ENCODE data around the gene KHSRP.
"Not testable (repeated sequence)": the region's sequence is repeated elsewhere in the genome, so short reads cannot be mapped to it uniquely, and the experiment has no call there.

The KHSRP gene

DNA sequence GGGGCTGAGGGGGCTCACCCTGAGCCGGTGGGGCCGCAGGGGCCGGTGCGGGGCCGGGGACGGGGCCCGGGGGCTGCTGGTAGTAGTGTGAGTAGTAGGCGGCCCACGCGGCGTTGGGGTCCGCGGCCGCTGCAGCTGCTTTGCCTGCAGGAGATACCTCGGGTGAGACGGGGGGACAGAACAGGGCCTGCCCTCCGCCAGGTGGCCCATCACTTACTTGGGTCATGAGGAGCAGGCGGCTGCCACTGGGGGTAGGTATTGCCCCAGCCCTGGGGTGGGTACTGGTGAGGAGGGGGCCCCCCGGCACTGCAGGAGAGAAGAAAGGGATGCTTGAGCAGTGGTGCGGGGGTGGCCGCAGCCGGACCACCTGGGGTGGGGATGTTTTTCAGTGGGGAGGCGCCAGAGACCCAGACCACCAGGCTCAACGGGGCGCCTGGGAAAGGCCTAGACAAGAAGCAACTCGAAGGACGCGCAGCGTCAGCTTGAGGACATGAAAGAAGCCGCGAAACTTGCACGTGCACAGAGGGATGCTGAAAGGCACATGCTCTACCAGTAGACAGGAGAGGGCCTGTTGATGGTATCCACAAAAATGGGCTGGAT lies 8.9 kb downstream of the KHSRP start:
- DNase-seq, result no peak

DNA sequence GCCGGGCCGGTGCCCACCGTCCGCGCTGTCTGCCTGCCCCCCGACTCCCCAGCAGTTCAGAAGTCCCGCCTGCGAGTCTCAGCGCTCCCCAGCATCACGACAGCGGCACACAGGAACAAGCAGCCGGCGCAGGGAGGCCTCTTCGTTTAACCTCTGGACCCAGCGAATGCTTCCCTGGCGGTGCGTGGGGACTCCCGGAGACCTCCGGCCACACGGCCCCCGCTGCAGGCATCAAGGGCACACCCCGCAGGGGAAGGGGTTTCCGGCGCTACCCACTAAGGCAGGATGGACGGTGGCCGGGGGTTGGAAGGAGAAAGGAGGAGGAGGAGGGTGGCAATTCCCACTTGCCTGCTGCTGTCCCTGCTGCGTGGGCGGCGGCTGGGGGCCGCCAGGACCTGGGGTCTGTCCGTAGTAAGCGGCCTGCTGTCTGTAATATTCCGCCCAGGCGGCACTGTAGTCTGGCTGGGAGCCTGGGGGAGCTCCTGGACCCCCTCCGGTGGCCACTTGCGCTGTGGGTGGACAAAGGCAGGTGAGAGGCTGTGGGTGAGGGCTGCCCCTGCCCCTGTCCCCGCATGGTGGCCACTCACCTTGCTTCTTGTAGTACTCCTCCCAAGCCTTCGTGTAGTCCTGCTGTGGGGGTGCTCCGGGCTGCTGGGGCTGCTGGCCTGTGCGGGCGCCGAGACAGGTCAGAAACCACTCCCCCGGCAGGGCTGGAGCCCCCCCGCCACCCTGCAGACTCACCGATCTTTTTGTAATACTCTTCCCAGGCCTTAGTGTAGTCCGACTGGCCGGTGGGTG lies 9.6 kb downstream of the KHSRP start:
- DNase-seq, result no peak

DNA sequence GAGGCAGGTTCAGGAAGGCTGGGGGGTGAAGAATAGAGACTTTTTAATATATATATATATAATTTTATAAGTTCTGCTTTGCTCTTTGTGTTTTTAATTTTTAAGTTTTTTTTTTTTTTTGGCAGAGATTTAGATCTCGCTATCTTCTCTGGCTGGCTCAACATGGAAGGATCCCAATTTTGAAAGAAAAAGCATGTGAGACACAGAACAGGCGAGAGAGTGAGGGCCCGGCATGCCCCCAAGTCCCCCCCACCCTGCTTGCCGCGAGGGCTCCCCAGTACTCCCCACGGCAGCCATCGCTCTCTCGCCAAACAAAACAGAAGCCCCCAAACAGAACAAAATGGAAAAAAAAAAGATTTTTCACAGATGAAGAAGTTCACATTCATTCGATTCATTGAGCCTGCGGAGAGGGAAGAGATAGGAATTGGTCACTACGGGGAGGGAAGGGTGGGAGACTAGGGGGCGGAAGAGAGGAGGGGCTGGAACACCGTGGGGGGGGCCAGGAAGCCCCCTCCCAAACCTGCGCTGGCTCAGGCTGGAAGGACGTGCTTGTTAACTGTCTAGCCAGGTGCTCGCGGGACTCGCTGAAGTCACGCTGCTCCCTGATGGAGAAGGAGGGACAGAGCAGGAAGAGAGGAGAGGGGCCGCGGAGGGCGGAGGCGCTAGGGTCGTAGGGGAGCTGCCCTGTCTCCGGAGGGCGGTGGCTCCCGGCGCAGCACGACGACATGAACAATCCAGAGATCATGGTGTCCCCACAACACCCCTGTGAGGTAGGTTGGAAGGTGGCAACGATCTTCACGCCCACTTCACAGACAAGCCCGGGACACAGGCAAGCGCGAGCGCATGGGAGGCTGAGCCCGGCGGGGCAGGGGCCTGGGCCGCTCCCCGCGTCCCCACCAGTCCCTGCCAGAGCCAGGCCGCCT lies 10.6 kb downstream of the KHSRP start:
- DNase-seq, result no peak

DNA sequence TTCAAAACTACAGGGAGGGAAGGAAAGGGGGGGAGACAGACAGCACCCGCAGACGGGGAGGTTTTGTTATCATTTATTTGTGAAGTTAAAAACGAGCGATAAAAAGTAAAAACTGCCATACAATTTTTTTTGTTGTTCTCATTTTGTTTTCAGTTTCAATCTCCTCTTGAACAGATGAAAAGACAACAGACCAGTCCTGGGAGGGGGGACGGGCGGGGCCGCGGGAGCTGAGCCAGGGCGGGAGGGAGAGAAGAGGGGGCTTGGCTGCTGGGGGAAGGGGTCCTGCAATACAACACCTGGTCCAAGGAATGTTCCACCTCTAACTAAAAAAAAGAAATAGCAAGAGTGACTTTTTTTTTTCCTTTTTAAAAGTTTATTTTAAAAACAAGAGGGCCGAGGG lies 11.3 kb downstream of the KHSRP start:
- no peak for DNase-seq

DNA sequence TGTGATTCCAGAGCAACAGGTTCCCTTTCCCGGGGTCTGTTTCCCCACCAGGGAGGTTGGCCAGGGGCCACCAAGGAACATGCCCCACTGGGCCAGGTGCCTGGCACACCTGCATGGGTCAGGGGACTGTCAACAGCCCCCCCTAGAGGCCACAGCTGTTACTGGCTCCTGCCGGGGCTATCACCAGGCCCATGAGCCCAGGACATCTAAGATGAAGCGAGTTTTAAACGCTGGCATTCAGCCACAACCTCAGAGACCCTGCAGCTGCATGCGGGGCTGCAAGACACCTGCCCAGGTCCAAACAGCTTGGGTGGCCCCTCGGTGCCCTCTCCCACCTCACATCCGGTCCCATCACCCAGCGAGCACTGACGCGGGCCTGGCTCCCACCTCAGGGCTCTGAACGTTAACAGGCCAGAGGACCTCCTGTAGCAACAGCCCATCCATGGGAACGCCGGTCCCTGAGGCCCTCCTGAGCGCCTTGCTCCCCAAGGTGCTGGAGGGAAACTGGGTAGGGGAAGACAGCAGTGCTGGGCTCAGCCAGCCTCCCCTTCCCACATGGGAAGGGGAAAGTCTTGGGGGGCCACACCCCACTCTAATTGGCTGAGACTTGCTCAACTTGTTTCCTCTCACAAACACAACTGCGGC lies 12.0 kb downstream of the KHSRP start:
- peak; percentile 52 for DNase-seq

DNA sequence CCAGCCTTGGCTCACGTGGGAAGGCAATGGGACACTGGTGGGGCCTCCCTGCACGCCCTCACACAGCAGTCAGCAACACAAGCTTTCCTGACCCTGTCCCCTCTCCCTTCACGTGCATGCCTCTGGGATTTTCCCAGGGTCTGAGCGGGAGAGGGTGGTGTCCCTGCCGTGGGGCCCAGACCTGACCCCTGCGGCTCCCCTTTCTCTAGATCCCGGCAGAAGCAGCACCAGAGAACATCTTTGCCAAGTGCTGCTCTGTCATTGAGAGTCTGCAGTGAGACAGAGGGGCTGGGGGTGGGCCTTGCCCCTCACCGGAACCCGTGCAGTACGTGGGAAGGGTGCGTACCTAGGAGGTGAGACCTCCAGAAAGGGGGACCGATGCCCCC lies 12.6 kb downstream of the KHSRP start:
- DNase-seq, result no peak

DNA sequence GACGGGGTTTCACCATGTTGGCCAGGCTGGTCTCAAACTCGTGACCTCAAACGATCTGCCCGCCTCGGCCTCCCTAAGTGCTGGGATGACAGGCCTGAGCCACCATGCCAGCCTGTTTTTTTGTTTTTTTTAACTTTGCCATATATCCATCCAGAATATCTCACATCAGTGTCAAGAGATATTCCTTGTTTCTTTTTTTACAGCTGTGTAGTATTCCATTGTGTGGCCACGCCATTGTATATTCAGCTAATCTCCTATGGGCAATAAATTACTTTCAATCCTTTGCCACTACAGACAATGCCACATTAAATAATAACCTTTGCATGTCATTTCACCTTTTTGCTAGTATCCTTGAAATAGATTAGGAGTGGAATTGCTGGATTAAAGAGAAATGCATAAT lies 15.3 kb downstream of the KHSRP start:
- DNase-seq, result no peak

DNA sequence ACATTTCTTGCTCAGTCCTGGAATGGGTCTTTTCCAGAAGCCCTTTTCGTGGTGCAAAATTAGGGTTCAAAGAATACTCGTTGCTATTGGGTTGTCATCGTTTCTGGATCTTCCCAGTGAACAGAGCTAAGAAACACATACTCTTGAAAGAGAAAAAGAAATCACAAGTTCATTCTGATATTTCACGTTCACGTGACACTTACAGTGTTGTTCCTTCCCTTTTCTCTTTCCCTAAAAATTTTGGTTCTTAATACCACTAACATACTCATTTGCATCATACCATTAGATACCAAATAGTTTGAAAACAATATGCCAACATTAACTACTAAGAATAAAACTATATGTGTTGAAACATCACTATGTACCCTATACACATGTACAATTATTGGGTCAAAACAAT lies 18.2 kb downstream of the KHSRP start:
- no peak for DNase-seq

DNA sequence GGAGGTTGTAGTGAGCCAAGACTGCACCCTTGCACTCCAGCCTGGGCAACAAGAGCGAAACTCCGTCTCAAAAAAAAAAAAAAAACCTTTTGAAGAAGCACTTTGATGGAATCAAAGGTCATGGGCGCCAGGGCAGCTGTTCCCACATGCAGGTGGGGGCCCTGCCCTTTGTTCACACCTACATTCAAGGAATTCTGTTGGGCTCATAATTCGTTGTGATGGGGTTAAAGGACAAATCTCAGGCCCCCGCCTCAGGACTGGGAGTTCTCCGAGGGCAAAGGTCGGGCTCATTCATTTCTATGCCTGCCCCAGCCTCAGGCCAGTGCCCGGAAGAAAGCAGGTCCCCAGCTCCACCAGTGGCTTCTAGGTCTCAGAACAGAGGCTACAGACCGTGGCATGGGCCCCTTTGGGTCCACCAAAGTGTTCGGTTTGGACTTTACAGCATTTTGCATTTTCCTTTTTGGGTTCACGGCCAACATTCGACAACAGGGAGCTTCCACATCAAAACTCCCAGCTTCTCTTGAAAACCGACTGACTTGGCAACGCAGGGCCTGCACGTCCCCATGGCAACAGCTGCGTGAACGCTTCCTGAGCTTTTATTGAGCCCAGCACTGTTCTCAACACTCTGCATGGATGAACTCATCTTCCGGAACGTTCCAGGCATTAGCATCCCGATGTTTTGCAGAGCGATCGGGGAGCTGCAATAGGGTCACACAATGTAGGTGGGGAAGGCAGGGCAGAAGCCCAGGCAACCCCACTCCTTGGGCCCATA lies 21.6 kb downstream of the KHSRP start:
- no peak for DNase-seq

DNA sequence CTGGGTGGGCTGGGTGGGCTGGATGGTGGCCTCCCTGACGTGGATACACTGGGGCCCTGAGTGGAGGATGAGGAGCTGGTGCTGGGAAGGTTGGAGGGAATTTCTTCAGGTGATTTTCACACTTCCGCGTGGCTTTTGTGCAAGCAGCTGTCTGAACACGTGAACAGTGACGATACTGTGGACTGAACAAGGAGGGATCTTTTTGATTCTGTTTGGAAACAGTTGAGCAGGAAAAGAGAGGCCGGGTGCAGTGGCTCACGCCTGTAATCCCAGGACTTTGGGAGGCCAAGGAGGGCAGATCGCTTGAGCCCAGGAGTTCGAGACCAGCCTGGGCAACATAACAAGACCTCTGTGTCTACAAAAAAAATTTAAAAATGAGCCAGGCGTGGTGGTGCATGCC lies 22.6 kb downstream of the KHSRP start:
- DNase-seq, result no peak

DNA sequence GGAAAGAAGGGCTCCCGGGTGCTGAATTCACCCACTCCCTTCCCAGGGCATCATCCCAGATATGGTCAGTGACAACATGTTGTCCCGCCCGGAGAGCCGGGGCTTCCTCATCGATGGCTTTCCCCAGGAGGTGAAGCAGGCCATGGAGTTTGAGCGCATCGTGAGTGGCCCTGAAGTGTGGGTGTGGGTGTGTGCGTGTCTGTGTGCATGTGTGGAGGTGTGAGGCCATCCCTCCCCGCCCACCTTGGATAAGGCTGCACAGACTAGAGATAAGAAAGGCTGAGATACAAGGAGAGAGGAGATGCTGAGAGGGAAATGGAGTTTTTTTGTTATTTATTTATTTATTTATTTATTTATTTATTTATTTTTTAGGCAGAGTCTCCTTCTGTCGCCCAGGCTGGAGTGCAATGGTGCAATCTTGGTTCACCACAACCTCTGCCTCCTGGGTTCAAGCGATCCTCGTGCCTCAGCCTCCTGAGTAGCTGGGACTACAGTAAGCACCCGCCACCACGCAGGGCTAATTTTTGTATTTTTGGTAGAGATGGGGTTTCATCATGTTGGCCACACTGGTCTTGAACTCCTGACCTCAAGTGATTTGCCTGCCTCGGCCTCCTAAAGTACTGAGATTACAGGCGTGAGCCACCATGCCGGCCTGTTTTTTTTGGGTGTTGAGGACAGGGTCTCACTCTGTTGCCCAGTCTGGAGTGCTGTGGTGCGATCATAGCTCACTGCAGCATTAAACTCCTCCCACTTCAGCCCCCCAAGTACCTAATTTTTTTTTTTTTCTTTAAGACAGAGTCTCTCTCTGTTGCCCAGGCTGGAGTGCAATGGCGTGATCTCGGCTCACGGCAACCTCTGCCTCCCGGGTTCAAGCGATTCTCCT lies 24.3 kb downstream of the KHSRP start:
- DNase-seq, result not testable (repeated sequence)

DNA sequence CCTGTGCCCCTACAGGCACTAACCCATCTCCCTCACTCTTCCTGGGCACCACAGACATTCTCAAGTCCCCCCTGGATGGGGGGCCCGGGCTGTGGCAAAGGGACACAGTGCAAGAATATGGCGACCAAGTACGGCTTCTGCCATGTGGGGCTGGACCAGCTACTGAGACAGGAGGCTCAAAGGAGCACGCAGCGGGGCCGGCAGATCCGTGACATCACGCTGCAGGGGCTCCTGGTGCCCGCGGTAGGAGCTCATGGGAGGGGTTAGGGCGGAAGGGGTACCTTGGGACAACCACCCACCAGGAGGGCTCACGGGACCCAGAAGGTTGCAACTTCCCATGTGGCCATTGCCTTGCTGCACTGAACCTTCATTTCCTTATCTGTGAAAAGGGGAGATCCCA lies 28.3 kb downstream of the KHSRP start:
- no peak for DNase-seq

DNA sequence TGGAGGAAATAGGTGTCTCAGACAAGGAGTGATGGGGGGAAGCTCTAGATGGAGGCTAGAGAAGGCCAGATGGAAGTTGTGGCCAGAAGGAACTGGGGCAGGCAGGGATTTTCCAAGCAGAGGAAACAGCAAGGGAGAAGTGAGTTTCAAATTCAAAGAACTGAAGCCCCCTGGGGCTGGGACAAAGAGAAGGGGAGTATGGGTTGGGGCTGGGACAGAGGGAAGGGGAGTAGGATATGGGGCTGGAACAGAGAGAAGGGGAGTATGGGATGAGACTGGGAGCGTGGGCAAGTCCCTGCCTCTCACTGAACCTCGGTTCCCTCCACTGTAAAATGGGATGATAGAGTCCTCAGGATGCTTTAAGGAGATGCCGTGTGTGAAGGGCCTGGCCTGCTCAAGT lies 29.8 kb downstream of the KHSRP start:
- DNase-seq, result no peak

DNA sequence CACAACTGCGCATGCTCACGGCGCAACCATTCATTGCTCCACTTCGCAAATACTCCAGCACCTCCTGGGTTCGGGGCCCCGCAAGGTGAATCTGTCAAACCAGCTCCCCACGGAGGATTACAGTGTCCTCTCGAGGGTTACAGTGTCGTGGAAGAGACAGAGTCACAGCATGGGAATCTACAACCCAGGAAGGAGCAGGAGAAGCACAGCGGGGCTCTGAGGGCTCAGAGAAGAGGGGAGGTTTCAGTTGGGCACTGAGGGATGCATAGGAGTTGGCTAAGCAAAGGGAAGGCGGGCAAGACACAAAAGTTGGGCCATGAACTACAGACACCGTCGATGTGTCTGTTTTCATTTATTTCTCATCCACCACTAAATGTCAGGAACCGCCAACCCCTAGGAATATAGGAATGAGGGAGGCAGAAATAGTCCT lies 30.6 kb downstream of the KHSRP start:
- DNase-seq, result no peak

DNA sequence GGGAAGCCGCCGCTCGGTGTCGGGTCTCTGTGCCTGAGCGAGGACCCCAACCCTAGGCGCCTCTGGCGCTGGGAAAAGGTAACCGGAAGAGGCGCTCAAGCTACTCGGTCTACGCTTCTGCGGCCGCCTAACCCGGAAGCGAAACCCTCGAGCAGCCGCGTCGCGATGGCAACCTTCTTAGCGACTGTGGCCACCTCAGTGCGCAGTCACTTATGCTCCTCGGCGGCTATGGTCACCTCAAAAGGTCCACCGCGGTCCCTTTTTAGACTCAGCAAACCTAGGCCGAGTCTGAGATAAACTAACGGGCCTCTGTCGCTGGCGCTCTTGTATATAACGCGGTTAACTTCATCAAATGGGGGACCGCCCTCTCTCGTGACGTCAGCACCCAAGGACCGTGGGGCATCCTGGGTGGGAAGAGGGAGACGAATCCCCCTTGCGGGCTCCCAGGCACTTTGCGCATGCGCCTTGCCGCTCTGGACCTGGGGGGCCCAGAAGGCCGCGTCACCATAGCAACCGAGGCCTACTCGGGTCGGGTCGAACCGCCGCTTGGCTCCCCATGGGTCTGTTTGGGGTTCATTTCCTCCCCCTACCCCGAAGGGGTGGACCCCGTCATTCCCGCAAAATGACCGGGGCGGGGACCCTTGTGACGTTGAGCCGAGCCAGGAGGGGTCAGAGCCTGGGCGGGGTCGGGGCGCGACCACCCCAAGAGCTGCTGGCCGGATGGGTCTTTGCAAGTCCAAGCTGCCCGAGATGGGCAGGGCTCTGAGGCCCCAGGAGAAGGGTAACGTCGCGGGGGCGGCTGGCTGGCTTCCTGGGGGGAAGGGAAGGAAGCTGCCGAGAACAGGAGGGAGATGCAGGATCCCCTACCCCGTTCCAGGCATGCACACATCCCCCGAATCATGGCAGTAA lies 31.3 kb downstream of the KHSRP start, which contains the start of gene GTF2F1:
Gene GTF2F1 (minus strand): TSS at position 91 of the 909 bp plus-strand sequence. CDS start 169 bp downstream, outside the sequence.
- DNase-seq, result peak; percentile 98

DNA sequence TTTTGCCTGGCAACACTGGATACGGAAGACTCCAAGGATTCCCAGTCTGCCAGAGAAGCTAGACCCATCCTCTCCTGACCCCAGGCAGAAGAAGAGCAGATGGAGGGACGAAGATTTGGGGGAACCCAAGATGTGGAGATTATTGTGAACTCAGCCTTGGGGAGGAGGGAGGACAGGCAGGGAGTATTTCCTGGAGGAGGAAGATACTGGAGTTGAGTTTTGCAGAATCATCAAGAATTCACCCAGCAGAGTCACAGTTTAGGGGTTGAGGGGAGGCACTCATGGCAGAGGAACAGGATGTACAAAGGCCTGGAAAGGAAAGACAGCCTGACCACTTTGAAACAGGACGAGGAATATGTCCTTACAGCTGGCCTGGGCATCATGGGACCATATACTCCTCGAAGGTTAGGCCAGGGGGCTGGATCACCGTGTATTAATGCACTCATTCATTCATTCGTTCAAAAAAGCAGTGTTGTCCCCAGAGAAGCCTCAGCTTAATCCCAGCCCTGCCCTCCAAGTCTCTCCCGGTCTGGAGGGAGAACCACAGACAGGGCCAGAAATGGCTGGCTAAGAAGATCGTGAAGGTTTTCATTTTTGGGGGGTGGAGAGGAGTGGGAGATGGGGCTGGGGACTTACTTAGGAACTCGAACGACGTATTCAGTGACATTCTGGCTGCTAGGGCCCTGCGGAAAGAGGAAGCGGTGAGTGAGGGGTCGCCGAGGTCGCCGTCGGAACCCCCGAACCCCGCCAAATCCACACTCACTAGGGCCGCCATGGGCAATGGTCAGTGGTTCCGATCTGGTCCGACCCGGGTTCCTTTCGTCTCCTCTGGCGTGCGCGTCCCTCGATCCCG lies 32.2 kb downstream of the KHSRP start:
- peak; percentile 30 for DNase-seq

DNA sequence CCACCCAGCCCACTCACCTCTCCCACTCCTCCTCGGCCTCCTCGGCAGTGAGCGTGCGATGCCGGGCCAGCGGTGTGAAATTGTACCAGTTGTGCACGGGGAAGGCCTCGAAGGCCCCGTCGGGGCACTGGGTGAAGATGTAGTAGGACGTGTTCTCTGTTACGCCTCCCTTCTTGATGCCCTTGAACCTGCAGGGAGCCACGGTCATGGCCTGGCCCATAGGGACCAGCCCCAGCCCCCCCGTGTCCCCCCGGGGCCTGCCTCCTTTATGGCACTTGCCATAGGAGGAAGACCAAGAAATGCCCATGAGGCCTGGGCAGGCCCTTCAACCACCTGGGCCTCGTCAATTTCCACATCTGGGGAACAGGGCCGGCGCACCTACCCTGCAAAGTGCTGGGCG lies 37.2 kb downstream of the KHSRP start:
- DNase-seq, result no peak

DNA sequence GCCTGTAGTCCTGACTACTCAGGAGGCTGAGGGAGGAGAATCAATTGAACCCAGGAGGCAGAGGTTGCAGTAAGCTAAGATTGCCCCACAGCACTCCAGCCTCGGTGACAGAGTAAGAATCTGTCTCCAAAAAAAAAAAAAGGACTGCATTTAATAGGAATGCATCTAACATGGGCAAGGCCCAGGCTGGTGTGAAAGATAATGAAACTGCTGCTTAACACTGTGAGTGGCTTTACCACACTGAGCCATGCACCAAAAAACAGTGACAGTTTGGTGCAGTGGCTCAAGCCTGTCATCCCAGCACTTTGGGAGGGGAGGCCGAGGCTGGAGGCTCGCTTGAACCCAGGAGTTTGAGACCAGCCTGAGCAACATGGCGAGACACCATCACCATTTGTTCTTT lies 40.2 kb downstream of the KHSRP start:
- peak; percentile 19 for DNase-seq

DNA sequence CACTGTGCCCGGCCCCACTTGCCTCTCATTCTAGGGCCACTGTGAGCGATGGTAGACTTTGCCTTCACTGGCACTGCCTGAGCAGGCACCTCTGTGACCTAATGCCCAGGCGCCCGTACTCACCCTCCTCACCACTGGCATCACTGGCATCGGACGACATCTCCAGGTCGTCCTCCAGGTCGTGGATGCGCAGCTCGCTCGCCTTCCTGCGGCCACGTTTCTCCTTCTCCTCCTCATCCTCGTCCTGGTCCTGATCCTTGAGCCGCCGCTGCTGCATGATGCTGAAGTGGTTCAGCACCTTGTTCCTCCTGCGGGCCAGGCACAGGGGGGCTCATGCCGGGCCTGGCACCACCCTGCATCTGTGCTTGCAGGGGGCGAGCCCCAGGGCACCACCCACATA lies 41.4 kb downstream of the KHSRP start:
- no peak for DNase-seq
